Vagina (tissue), 2 donors: ENCODE results near the gene BTG2. TPM values are rescaled to one million over a fixed set of nuclear protein-coding genes. Genes with fewer than 3 reads are reported as not detected.

Experiments
- DNase-seq, 2 donors: peaks; one replicate each; pipeline ENCODE4 v3.0.0-alpha.2; 2017; ENCODE audit errors: extremely low spot score in 2 of 2
- H3K27ac ChIP-seq: fragments of 200-600 bp; sonication (generic); one replicate; pipeline ENCODE4 v1.5.1; 2019
- H3K27me3 ChIP-seq: fragments of 200-600 bp; sonication (generic); one replicate; pipeline ENCODE4 v1.5.1; 2019
- H3K36me3 ChIP-seq, 2 donors: fragments of 200-600 bp; sonication (generic); one replicate each; pipeline ENCODE4 v1.5.1; 2017 to 2019
- H3K4me1 ChIP-seq: fragments of 200-600 bp; sonication (generic); one replicate; pipeline ENCODE4 v1.5.1; 2019
- H3K4me3 ChIP-seq, 2 donors: fragments of 200-600 bp; sonication (generic); 1 replicate in 1 of 2; 2 replicates in 1 of 2; pipeline ENCODE4 v1.5.1; 2016 to 2019
- H3K9me3 ChIP-seq: fragments of 200-600 bp; sonication (generic); one replicate; pipeline ENCODE4 v1.5.1; 2019
- CTCF ChIP-seq, 3 experiments: fragments of 450-650 bp in 2 of 3; fragments of 200-600 bp in 1 of 3; sonication (generic) in 1 of 3; IDR thresholded peaks; one replicate each; pipeline ENCODE4 v1.5.1; 2017 to 2019; ENCODE audit warnings: antibody characterized with exemption in 3 of 3, mild to moderate bottlenecking in 2 of 3, moderate library complexity in 2 of 3
- POLR2A ChIP-seq, 2 donors: fragments of 450-650 bp; IDR thresholded peaks; one replicate each; pipeline ENCODE4 v1.6.1; 2017; ENCODE audit warnings: antibody characterized with exemption in 2 of 2, mild to moderate bottlenecking in 2 of 2, moderate library complexity in 2 of 2
- POLR2AphosphoS5 ChIP-seq, 2 donors: sonication (generic); formaldehyde crosslinking; IDR thresholded peaks; one replicate each; pipeline ENCODE4 v1.9.0; 2017; ENCODE audit warnings: antibody characterized with exemption in 2 of 2, mild to moderate bottlenecking in 2 of 2, low read depth in 1 of 2; ENCODE audit not compliant: insufficient read depth in 1 of 2
- intact Hi-C: fragments of 100-400 bp; cut with DNase I; formaldehyde crosslinking; loops from one replicate; pipeline ENCODE4 v1.15.1; 2023
- total RNA-seq: library from RNA; depleted of rRNA; stranded (reverse); fragments of >200 nt; gene quantifications from one replicate; pipeline ENCODE4 v1.2.3, GENCODE V29; 2016

The BTG2 gene
- total RNA-seq, 1 donor from 2014 or later, result 191 TPM

GRCh38 chr1:203301331-203301668 lies 4.0 kb upstream of the BTG2 start:
- H3K27me3 ChIP-seq, result no peaks in the 10 kb centered on the region
- no peak for TF ChIP-seq POLR2AphosphoS5 (IDR thresholded peaks at IDR 0.05; ENCODE audit: insufficient read depth in 1 of 2, low read depth in 1 of 2)
- no peak for TF ChIP-seq CTCF (IDR thresholded peaks at IDR 0.05)
- no peak for TF ChIP-seq POLR2A (IDR thresholded peaks at IDR 0.05)
- H3K4me3 ChIP-seq, result no peak overlapping the region
- H3K4me1 ChIP-seq, result peaks cover 27% of the 10 kb centered on the region
- no peaks in the 10 kb centered on the region for H3K36me3 ChIP-seq
- intact Hi-C loops, result no loop called here
- H3K9me3 ChIP-seq, result no peaks in the 10 kb centered on the region
- no peak for DNase-seq
- H3K27ac ChIP-seq, result peak overlapping the region; percentile 30

- no peak overlapping the region for H3K4me3 ChIP-seq
- peaks cover 29% of the 10 kb centered on the region for H3K4me1 ChIP-seq
- intact Hi-C loops, result no loop called here
- H3K27ac ChIP-seq, result no peak overlapping the region
- H3K9me3 ChIP-seq, result no peaks in the 10 kb centered on the region
- DNase-seq, result no peak
- TF ChIP-seq POLR2A (IDR thresholded peaks at IDR 0.05) (no peak), CTCF (IDR thresholded peaks at IDR 0.05) (no peak), POLR2AphosphoS5 (IDR thresholded peaks at IDR 0.05; ENCODE audit: insufficient read depth in 1 of 2, low read depth in 1 of 2) (no peak)
- H3K36me3 ChIP-seq, result peaks cover 0 to 6% of the 10 kb centered on the region in 2 donors
- H3K27me3 ChIP-seq, result no peaks in the 10 kb centered on the region
Measured at GRCh38 chr1:203302456-203302855, 2.9 kb upstream of the BTG2 start.

GRCh38 chr1:203302894-203303293 lies 2.4 kb upstream of the BTG2 start:
- TF ChIP-seq POLR2A (IDR thresholded peaks at IDR 0.05) (no peak), POLR2AphosphoS5 (IDR thresholded peaks at IDR 0.05; ENCODE audit: insufficient read depth in 1 of 2, low read depth in 1 of 2) (no peak), CTCF (IDR thresholded peaks at IDR 0.05) (no peak)
- H3K27ac ChIP-seq, result no peak overlapping the region
- H3K27me3 ChIP-seq, result no peaks in the 10 kb centered on the region

GRCh38 chr1:203304391-203304918 lies 864 bp upstream of the BTG2 start:
- no peak for DNase-seq
- H3K27ac ChIP-seq, result peak overlapping the region; percentile 100
- H3K4me3 ChIP-seq, result peak overlapping the region; percentile 39 to 100
- peaks cover 49% of the 10 kb centered on the region for H3K4me1 ChIP-seq
- H3K36me3 ChIP-seq, result peaks cover 0 to 12% of the 10 kb centered on the region in 2 donors
- H3K27me3 ChIP-seq, result no peaks in the 10 kb centered on the region
- intact Hi-C loops, result no loop called here
- no peaks in the 10 kb centered on the region for H3K9me3 ChIP-seq
- TF ChIP-seq CTCF (IDR thresholded peaks at IDR 0.05) (no peak), POLR2A (IDR thresholded peaks at IDR 0.05) (no peak), POLR2AphosphoS5 (IDR thresholded peaks at IDR 0.05; ENCODE audit: insufficient read depth in 1 of 2, low read depth in 1 of 2) (no peak)

More at GRCh38 chr1:203302894-203303293, 2.4 kb upstream of the BTG2 start:
- Histone ChIP-seq H3K9me3 (no peaks in the 10 kb centered on the region), H3K4me1 (peaks cover 34% of the 10 kb centered on the region), H3K36me3 (peaks cover 0 to 10% of the 10 kb centered on the region in 2 donors), H3K4me3 (no peak overlapping the region)
- DNase-seq, result no peak
- intact Hi-C loops, result no loop called here

- intact Hi-C loops, result loop anchor here (5.0 kb wide), 1 partner anchor 33 kb away; no protein-coding TSS in a partner anchor
- TF ChIP-seq POLR2A (IDR thresholded peaks at IDR 0.05) (no peak), CTCF (IDR thresholded peaks at IDR 0.05) (no peak), POLR2AphosphoS5 (IDR thresholded peaks at IDR 0.05; ENCODE audit: insufficient read depth in 1 of 2, low read depth in 1 of 2) (no peak)
- peaks cover 0 to 12% of the 10 kb centered on the region in 2 donors for H3K36me3 ChIP-seq
- no peak for DNase-seq
- no peaks in the 10 kb centered on the region for H3K27me3 ChIP-seq
- peak overlapping the region; percentile 100 for H3K27ac ChIP-seq
- H3K4me3 ChIP-seq, result peak overlapping the region; percentile 96 to 100
- H3K4me1 ChIP-seq, result peaks cover 49% of the 10 kb centered on the region
- H3K9me3 ChIP-seq, result no peaks in the 10 kb centered on the region
Measured at GRCh38 chr1:203305809-203306088, 430 bp downstream of the BTG2 start.
